EH (cell line): ENCODE data around the gene G6PC3.

Experiments
- DNase-seq: peaks from one replicate; pipeline ENCODE4 v3.0.0-alpha.2; 2015; ENCODE audit warnings: low read depth

Gene G6PC3

GRCh38 chr17:44059101-44059892 is 11.2 kb upstream of the G6PC3 start:
- no peak for DNase-seq

- peak; percentile 64 for DNase-seq
These were observed 9.1 kb upstream of the G6PC3 start for GRCh38 chr17:44061446-44061845.

- no peak for DNase-seq
These were observed 7.7 kb upstream of the G6PC3 start for GRCh38 chr17:44062871-44063270.

GRCh38 chr17:44063704-44064639 is 6.6 kb upstream of the G6PC3 start:
- no peak for DNase-seq

GRCh38 chr17:44065668-44066203 is 4.8 kb upstream of the G6PC3 start:
- DNase-seq, result no peak

- peak; percentile 89 for DNase-seq
These were observed 4.2 kb upstream of the G6PC3 start, which contains the start of gene LSM12 for GRCh38 chr17:44066204-44066930. Gene LSM12 (minus strand): TSS chr17:44066671. CDS start chr17:44066587, 84 bp downstream.

- DNase-seq, result no peak
These were observed 3.0 kb upstream of the G6PC3 start for GRCh38 chr17:44067545-44067940.

GRCh38 chr17:44069974-44070454 is 521 bp upstream of the G6PC3 start:
- DNase-seq, result peak; percentile 59

- no peak for DNase-seq
These were observed 624 bp downstream of the G6PC3 start for GRCh38 chr17:44071198-44071520.

GRCh38 chr17:44071772-44072171 is 1.2 kb downstream of the G6PC3 start:
- DNase-seq, result peak; percentile 31

- DNase-seq, result no peak
These were observed 3.8 kb downstream of the G6PC3 start for GRCh38 chr17:44074231-44074910.

GRCh38 chr17:44074911-44075285 is 4.4 kb downstream of the G6PC3 start:
- DNase-seq, result no peak

- no peak for DNase-seq
These were observed 5.2 kb downstream of the G6PC3 start for GRCh38 chr17:44075598-44076293.

- DNase-seq, result no peak
These were observed 6.4 kb downstream of the G6PC3 start for GRCh38 chr17:44076716-44077594.

GRCh38 chr17:44077595-44077909 is 7.0 kb downstream of the G6PC3 start:
- no peak for DNase-seq

GRCh38 chr17:44078412-44078811 is 7.9 kb downstream of the G6PC3 start:
- DNase-seq, result no peak

GRCh38 chr17:44079877-44080821 is 9.6 kb downstream of the G6PC3 start:
- no peak for DNase-seq

- DNase-seq, result peak; percentile 42
These were observed 11.1 kb downstream of the G6PC3 start for GRCh38 chr17:44081681-44082080.
